Common myeloid progenitor, CD34-positive (primary cell): ENCODE data around the gene SORBS2.

Experiments used
- CTCF ChIA-PET: fragments of 350-600 bp; sonication (Branson Sonifier 250); formaldehyde crosslinking; loops from one replicate; lab custom pipeline; 2021; ENCODE audit warnings: antibody characterized with exemption; lab: Charles Lee
- POLR2A ChIA-PET: fragments of 350-600 bp; sonication (Branson Sonifier 250); formaldehyde crosslinking; loops from one replicate; lab custom pipeline; 2021; ENCODE audit warnings: antibody characterized with exemption; lab: Charles Lee
- DNase-seq, 3 donors: peaks; one replicate each; pipeline versions ENCODE4 v3.0.0 to v3.0.0-alpha.2; 2013
- H3K27ac ChIP-seq, 2 experiments: 1 replicate in 1 of 2; 2 replicates in 1 of 2; pipeline ENCODE4 v1.7.0; 2013; ENCODE audit warnings: inconsistent platforms in 2 of 2, low read length in 2 of 2, mild to moderate bottlenecking in 2 of 2, low read depth in 1 of 2, moderate library complexity in 1 of 2; ENCODE audit not compliant: severe bottlenecking in 2 of 2, insufficient read depth in 1 of 2, poor library complexity in 1 of 2
- H3K27me3 ChIP-seq, 5 experiments: replicated peaks in 2 of 5; 1 replicate in 3 of 5; 2 replicates in 2 of 5; pipeline versions ENCODE4 v1.6.1 to v1.7.0; 2013; ENCODE audit warnings: low read length in 4 of 5, mild to moderate bottlenecking in 2 of 5, moderate library complexity in 2 of 5, inconsistent platforms in 1 of 5; ENCODE audit not compliant: insufficient read depth in 5 of 5, control insufficient read depth in 4 of 5
- H3K36me3 ChIP-seq, 4 experiments: 1 replicate in 2 of 4; 2 replicates in 2 of 4; pipeline versions ENCODE4 v1.6.1 to v1.7.0; 2013; ENCODE audit warnings: low read length in 3 of 4, control low read depth in 1 of 4, mild to moderate bottlenecking in 1 of 4; ENCODE audit not compliant: control insufficient read depth in 4 of 4, insufficient read depth in 4 of 4
- H3K4me1 ChIP-seq, 4 experiments: 1 replicate in 3 of 4; 2 replicates in 1 of 4; pipeline versions ENCODE4 v1.6.1 to v1.7.1; 2013; ENCODE audit warnings: low read length in 3 of 4, mild to moderate bottlenecking in 3 of 4, control low read depth in 1 of 4, inconsistent platforms in 1 of 4, moderate library complexity in 1 of 4; ENCODE audit not compliant: control insufficient read depth in 4 of 4, insufficient read depth in 4 of 4; ENCODE audit errors: control extremely low read depth in 1 of 4
- H3K4me3 ChIP-seq, 7 experiments: 1 replicate in 4 of 7; 2 replicates in 3 of 7; pipeline versions ENCODE4 v1.5.1 to v1.7.0; 2013; ENCODE audit warnings: mild to moderate bottlenecking in 7 of 7, low read length in 6 of 7, moderate library complexity in 6 of 7, inconsistent platforms in 2 of 7, low read depth in 2 of 7, control low read depth in 1 of 7; ENCODE audit not compliant: insufficient read depth in 4 of 7, control insufficient read depth in 1 of 7; ENCODE audit errors: extremely low read depth in 1 of 7
- H3K9me3 ChIP-seq, 5 experiments: 1 replicate in 4 of 5; 2 replicates in 1 of 5; pipeline versions ENCODE4 v1.6.1 to v1.7.1; 2013; ENCODE audit warnings: low read length in 4 of 5, mild to moderate bottlenecking in 2 of 5, inconsistent platforms in 1 of 5, low read depth in 1 of 5, moderate library complexity in 1 of 5; ENCODE audit not compliant: control insufficient read depth in 4 of 5, insufficient read depth in 2 of 5; ENCODE audit errors: control extremely low read depth in 1 of 5
- WGBS: methylation state at CpG from one replicate; pipeline ENCODE4 v1.1.5; 2013; ENCODE audit not compliant: insufficient coverage; 5-methylcytosine and 5-hydroxymethylcytosine counted together

The SORBS2 gene

DNA sequence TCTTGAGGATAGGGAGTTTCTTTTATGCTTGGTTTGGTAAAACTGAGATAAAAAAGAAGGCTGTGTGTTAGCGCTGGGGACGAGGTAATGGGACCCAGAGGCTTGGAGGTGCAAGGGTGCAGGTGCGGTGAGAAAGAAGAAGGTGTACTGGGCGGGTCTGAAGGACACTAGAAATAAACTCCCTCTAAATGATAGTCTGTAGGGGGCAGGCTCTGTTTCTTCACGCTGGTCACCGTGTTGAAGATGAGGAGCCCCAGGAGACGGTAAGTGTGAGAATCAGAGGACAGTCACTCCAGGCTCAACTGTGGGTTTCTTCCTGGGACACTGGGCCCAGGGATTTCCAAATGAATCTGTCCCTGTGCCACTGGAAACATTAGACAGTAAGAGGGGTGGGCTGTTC is 131.4 kb downstream of the SORBS2 start:
- no peaks in the 10 kb centered on the region for H3K4me1 ChIP-seq
- WGBS = 94% methylated on average over 3 of the region's 7 CpGs
- H3K4me3 ChIP-seq = no peak overlapping the region
- no peak for DNase-seq
- POLR2A ChIA-PET = no interaction called here
- H3K9me3 ChIP-seq = peaks cover 0 to 4% (median 0%) of the 10 kb centered on the region in 5 experiments
- CTCF ChIA-PET = no interaction called here
- no peak overlapping the region for H3K27ac ChIP-seq
- no peaks in the 10 kb centered on the region for H3K36me3 ChIP-seq
- H3K27me3 ChIP-seq = peaks cover 0 to 4% (median 3%) of the 10 kb centered on the region in 5 experiments

DNA sequence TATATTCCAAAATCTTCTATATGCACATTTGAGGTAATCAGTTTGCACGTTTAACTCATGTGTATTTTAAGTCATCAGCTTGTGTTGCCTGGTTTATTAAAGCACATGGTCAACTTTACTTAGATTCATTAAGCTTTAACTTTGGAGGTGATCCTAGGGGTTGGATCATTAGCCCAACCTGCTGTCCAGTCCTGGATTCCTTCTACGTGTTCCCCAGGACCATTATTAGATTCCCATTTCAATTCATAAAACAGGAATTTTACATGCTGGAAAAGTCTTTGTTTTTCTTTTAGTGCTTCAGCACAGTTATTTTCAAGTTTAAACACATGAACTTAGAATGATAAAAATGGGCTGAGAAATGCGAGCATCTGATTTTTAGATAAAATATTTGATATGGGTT is 132.5 kb downstream of the SORBS2 start:
- Histone ChIP-seq H3K27ac (no peak overlapping the region), H3K36me3 (no peaks in the 10 kb centered on the region), H3K4me1 (no peaks in the 10 kb centered on the region), H3K4me3 (no peak overlapping the region), H3K9me3 (peaks cover 0 to 4% (median 0%) of the 10 kb centered on the region in 5 experiments), H3K27me3 (peaks cover 0 to 4% (median 3%) of the 10 kb centered on the region in 5 experiments)
- CTCF ChIA-PET = interaction anchor here (1.2 kb wide), 1 partner anchor 9 kb away, joined by 3 read pairs; no protein-coding TSS in a partner anchor
- no peak for DNase-seq
- no CpG with 5 or more reads among the region's 3 CpGs for WGBS
- POLR2A ChIA-PET = no interaction called here

DNA sequence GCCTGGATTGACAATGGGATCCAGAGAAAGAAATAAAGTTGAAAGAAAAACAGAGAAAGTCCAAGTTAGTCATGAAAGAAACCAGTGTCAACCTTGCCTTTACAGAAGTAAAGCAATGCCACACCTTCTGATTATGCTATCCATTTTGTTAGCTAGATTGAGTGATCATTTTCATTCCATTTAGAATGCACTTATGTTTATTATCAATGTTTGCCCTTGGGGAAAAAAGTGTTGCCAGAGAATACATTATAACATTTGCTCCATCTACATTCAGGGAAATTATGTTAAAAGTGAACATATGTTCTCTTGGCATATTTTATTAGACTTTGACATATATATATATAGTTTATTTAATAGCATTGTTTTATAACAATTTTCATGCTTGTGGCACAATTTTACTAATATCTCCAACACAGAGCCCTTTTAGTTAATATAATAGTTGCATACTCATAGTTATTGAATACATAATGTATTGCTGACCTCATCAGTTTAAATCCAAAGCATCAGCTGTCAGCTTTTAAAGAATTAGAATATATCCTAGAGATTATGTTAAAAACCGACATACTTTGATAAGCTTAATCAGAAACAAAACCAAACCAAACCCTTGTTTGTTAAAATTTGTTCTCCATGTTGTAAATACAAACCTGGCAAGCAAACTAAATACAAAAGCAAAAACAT is 134.2 kb downstream of the SORBS2 start:
- CTCF ChIA-PET = interaction anchor here (1.0 kb wide), 1 partner anchor 10 kb away, joined by 3 read pairs; no protein-coding TSS in a partner anchor
- no peaks in the 10 kb centered on the region for H3K36me3 ChIP-seq
- peaks cover 0 to 4% (median 3%) of the 10 kb centered on the region in 5 experiments for H3K27me3 ChIP-seq
- no peak overlapping the region for H3K27ac ChIP-seq
- POLR2A ChIA-PET = no interaction called here
- peaks cover 0 to 4% (median 0%) of the 10 kb centered on the region in 5 experiments for H3K9me3 ChIP-seq
- H3K4me1 ChIP-seq = no peaks in the 10 kb centered on the region
- H3K4me3 ChIP-seq = no peak overlapping the region
- DNase-seq = no peak
- WGBS = no CpG with 5 or more reads among the region's 1 CpG

DNA sequence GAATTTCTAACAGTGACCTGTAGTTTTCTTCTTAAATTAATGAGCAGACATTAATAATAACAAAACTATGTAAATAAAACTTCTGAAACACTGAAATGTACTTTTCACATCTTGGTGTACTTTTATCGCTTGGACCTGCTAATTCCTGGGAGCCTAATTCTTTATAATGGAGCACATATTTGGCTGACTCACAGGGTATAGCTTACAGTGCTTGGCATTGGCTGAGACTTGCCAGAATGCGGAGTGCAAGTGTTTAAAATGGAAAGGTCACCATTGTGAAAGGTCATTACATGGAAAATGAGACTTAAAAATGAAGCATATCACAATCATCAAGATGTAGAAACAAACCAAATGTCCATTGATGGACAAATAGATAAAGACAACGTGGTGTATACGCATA is 139.4 kb downstream of the SORBS2 start:
- ChIA-PET CTCF (no interaction called here), POLR2A (no interaction called here)
- no peak overlapping the region for H3K4me3 ChIP-seq
- no peaks in the 10 kb centered on the region for H3K36me3 ChIP-seq
- H3K9me3 ChIP-seq = peaks cover 0 to 4% (median 0%) of the 10 kb centered on the region in 5 experiments
- H3K27ac ChIP-seq = no peak overlapping the region
- 67% methylated on average over 4 of the region's 4 CpGs for WGBS
- no peaks in the 10 kb centered on the region for H3K27me3 ChIP-seq
- H3K4me1 ChIP-seq = no peaks in the 10 kb centered on the region
- no peak for DNase-seq

DNA sequence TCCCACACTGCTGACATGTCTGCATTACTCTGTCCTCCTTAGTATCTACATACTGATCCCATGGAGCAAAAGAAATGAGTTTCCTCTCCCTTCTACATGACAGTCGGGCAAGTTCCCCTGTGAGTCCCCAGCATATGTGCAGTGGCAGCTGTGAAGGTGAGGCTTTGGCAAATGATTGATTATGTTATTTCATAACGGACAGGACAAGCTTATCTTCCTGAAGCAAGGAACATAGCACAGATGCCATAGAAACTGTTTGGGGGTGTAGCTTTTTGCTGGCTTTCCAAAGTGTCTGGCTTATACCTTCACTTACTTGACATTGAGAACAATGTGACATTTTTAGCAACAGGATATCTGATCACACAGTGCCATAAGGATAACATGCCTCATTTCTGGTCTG is 139.8 kb downstream of the SORBS2 start:
- H3K27ac ChIP-seq = no peak overlapping the region
- CTCF ChIA-PET = no interaction called here
- H3K9me3 ChIP-seq = peaks cover 0 to 4% (median 0%) of the 10 kb centered on the region in 5 experiments
- DNase-seq = no peak
- H3K4me1 ChIP-seq = no peaks in the 10 kb centered on the region
- no peaks in the 10 kb centered on the region for H3K36me3 ChIP-seq
- POLR2A ChIA-PET = no interaction called here
- H3K4me3 ChIP-seq = no peak overlapping the region
- WGBS = no CpG with 5 or more reads among the region's 2 CpGs
- no peaks in the 10 kb centered on the region for H3K27me3 ChIP-seq

GRCh38 chr4:185671496-185671895 is 140.5 kb downstream of the SORBS2 start:
- H3K4me1 ChIP-seq = no peaks in the 10 kb centered on the region
- CTCF ChIA-PET = interaction anchor here (1.2 kb wide), 1 partner anchor 8 kb away, joined by 3 read pairs; no protein-coding TSS in a partner anchor
- POLR2A ChIA-PET = no interaction called here
- H3K27me3 ChIP-seq = no peaks in the 10 kb centered on the region
- no peak overlapping the region for H3K27ac ChIP-seq
- 96% methylated on average over 4 of the region's 4 CpGs for WGBS
- no peaks in the 10 kb centered on the region for H3K36me3 ChIP-seq
- no peaks in the 10 kb centered on the region for H3K9me3 ChIP-seq
- no peak for DNase-seq
- H3K4me3 ChIP-seq = no peak overlapping the region

DNA sequence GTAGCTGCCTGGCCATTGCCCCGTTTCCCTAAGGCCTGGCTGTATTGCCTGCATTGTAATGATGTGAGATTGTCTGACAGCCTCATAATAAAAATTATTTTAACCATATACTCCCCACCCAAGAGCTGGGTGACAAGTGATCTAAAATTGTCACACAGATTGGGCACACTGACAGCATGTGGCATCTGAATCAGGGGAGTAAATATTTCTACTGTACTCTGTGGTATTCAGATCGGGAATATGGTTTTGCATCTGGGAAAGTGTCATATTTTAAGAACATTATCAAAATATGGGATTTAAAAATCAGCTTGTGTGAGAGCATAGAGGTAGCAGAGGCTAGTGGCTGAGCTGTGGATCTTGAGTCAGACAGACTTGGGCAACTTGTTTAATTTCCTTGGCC is 140.9 kb downstream of the SORBS2 start:
- no peak overlapping the region for H3K27ac ChIP-seq
- ChIA-PET CTCF (interaction anchor here (1.2 kb wide), 1 partner anchor 8 kb away, joined by 3 read pairs; no protein-coding TSS in a partner anchor), POLR2A (no interaction called here)
- no peak for DNase-seq
- H3K27me3 ChIP-seq = no peaks in the 10 kb centered on the region
- H3K4me3 ChIP-seq = no peak overlapping the region
- H3K4me1 ChIP-seq = no peaks in the 10 kb centered on the region
- no peaks in the 10 kb centered on the region for H3K9me3 ChIP-seq
- WGBS = no CpG with 5 or more reads among the region's 2 CpGs
- no peaks in the 10 kb centered on the region for H3K36me3 ChIP-seq
